PFSK-1 (cell line): ENCODE measurements around the gene NFE2L3.

Source experiments
- POLR2AphosphoS5 ChIP-seq: IDR thresholded peaks from 2 replicates; pipeline ENCODE4 v1.6.1; 2012; ENCODE audit warnings: low read depth, mild to moderate bottlenecking, control low read depth, low read length, moderate library complexity
- TAF1 ChIP-seq: IDR thresholded peaks from 2 replicates; pipeline ENCODE4 v1.6.1; 2012; ENCODE audit warnings: low read length, control low read depth, borderline replicate concordance; ENCODE audit not compliant: insufficient read depth

GRCh38 chr7:26199301-26200037 is 47.5 kb downstream of the NFE2L3 start:
- TF ChIP-seq POLR2AphosphoS5 = no peak
- no peak for TF ChIP-seq TAF1
